NCI-H69 (cell line): ENCODE results near the gene GALNT14.

Experiments
- DNase-seq: peaks from one replicate; lab custom pipeline; 2025; lab: John Stamatoyannopoulos, UW

Gene GALNT14

DNA sequence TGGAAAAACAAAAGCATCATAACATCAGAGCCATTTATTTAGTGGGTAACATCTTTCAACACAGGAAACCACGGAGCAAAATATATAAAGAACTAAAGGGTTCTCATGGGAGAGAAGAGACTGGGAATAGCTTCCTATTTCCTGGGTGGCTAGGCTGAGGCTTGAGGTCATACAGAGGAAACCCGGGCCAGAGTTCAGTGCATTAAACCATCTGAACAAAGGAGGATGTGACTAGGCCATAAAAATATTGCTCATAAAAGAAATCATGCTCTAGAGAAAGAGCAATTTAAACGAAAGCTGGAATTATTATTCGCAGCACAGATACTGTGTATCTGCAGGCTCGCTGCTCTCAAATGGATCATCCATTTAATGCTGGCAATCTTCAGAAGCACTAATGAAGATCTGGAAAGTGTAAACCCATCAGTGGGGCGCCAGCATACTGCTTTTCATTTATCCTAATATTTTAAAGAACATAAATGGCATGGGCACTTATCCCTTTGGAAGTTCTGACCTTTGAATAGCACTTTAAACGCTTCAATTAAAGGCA, 83.3 kb downstream of the GALNT14 start:
- DNase-seq: no peak

DNA sequence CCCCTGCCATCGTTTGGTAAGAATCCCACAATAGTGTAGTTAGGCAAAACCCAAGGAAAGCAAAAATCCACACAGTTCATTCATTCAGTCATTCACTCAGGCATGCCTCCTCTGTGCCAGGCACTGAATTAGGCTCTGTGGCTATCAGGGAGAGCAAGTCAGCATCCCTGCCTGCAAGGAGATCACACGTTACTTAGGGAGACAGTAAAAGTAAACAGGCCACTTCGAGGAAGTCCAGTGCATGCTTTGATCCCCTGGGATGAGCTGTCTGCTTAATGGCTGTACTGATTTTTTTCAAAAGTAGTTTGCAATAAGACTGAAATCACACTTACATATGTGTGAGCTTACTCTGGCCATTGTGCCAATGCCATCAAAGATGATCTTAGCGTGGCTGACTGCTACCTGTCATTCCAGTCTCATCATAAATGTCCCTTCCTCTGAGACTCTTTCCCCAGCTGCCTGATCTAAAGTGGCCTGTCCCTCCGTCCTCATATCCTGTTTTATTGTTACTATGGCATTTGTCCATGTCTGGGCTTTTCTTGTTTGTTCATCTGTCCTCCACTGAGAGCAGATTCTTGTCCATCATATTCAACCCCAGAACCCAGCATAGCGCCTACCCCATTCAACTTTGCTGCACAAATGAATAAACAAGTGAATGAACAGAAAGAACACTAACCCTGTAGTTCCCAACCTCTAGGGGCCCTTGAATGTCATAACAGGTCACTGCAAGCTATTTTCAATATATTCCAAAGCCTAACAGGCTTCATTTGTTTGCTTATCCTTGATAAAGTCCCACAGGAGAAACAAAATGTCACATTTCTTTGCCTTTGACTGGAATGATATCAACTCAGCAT, 84.1 kb downstream of the GALNT14 start:
- DNase-seq: no peak

DNA sequence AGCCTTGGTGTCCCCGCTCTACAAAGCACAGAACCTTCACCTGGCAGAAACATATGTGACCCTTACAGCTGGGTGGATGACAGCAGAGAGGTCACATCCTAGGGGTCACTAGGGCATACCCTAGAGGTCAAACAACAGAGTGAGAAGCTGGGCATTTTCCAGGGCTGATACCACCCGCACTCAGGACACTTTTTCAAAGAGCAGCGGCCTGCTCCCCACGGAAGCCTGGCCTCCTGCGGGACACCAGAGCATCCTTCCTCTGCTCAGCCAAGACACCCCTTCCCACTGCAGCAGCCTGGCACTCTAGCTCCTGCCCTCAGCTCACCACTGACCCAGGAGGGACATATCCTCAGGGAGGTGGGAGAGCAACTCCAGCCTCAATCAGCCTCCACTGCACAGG, 86.0 kb downstream of the GALNT14 start:
- DNase-seq: no peak

DNA sequence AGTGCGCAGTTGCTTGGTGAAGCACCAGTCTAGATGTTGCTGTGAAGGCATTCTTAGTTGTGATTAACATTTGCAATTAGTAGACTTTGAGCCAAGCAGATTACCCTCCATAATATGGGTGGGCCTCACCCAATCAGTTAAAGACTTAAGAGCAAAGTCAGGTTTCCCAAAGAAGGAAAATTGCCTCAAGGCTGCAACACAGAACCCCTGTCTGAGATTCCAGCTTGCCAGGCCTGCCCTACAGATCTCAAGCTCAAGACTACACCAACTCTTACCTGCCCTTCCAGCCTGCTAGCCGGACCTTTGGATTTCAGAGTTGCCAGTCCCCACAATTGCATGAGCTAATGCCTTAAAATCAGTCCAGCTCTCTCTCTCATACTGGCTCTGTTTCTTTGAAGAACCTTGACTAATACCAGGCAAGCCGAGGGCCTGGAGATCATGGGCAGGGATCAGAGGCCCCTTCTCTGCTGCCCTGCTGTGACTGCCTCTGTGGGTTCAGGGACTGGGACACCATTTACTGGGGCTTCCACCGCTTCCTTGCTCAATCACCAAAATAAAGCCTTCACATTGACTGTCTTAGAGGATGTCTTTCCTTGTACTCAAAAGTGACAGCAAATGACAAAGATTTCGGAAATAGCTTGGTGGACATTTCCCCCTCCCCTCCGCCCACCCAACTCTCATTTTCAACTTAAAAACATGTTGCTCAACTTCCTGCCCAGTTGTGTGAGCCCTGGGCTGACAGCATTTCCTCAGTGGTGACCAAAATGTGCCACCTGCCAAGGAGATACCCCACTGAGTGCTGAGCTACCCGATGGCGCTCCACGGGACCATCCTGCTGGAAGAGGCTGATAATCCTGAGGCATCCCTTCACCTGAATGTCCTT, 86.7 kb downstream of the GALNT14 start:
- DNase-seq: no peak

DNA sequence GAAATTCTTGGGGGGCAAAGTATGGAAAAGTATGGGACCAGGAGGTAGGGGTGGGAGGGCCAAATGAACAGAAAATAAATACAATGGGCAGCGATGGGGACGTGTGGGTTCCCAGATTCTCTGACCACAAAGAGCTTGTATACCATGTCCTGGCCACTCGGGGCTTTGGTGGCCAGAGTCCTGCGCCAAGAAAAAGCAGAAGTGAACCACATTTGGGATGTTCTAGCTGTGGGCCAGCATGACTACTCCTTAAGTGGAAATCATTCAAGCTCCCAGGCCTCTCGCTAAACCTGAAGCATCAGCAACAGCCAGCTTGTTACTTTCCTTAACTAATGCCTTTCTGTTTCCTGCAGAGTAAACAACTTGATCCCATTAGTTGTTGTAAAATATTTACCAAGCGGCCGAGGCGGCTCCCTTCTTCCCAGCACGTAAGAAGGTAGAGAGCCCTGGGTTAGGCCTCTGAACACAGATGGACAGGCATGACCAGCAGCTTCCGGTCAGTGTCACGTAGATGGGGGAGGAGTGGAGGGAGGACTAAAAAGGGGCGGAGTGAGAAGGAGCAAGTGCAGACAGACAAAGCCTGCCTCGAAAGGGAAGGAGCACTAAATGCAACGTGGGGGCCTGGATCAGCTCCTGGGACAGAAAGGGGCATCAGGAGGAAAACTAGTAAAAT, 88.2 kb downstream of the GALNT14 start:
- DNase-seq: no peak

DNA sequence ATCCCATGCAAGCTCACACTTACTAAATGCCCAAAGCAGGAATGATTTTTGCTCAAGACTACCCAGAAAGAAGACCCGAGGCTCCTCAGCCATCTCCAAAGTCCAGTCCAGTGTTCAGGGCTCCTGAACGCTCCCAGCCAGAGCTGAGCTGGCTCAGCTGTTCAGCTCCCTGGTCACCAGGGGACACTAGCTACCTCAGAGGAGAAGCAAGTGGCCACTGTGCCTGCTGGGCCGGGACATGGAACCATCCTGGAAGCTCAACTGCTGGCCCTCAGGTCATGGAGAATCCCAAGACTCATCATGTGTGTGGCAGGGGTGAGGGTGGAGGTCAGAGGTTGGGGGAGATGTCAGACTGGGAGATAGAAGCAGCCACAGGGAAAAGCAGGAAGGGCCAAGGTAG, 89.0 kb downstream of the GALNT14 start:
- DNase-seq: no peak

DNA sequence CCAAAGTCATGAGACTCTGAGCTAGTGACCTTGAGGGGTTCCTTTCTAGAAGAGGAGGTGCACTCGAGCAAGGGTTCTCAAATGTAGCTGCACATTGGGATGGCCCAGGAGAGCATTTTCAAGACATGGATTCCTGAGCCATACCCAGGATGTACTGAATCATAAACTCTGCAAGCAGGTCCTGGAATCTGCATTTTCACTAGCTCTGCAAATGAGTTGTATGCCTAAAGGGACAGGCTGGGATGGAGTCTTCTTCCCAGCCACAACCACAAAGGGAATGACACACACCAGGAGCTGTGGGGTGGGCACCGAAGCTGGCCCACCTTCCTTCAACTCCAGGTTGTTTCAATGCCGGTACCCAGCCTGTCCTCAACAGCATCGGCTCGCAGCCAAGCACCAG, 90.6 kb downstream of the GALNT14 start:
- DNase-seq: no peak

DNA sequence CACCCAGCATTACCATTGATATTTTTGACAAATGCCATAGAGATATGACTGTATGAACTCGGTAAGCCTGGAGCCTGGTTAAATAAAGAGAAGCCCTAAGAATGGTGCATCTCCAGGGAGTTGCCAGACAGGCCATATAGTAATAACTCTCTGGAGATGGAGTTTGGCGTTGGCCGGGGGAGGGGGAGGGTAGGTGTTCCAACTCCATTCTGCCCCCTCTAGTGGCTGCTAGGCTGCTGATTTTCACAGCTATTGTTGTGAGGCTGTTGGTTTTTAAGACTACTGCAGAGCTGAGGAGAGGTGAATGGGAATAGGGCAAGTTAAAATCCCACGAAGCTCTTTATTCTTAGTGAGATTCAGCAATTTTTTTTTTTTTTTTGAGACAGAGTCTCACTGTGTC, 99.9 kb downstream of the GALNT14 start:
- no peak for DNase-seq

DNA sequence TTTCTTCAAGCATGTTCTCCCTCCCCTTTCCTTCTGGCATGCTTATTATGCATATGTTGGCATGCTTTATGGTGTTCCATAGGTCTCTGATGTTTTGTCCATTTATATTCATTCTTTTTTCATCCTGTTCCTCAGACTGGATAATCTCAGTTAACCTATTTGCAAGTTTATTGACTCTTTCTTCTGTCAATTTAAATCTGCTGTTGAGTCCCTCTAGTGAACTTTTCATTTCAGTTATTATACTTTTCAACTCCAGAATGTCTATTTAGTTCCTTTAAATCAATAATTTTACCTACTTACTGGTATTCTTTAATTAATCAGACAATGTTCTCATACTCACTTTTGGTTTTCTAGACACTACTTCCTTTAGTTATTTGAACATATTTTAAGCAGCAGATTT, 101.2 kb downstream of the GALNT14 start:
- DNase-seq: no peak

DNA sequence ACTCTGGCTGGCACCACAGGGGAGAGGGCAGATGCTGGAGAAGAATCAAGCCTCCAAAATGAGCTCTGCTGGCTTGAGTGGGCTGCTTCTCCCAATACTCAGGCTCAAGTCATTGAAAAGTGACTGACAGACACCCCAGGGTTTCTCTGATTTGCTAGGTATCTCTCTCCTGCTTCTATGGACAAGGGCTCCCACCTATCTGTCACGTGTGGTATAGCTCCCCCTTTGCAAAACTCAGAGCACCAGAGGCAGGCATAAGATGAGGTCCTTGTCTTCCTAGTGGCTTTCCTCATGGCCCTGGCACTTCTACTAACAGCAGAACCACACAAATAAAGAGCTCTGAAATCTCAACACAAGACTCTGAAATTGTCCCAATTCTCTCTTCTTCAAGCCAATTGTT, 105.2 kb downstream of the GALNT14 start:
- DNase-seq: no peak

DNA sequence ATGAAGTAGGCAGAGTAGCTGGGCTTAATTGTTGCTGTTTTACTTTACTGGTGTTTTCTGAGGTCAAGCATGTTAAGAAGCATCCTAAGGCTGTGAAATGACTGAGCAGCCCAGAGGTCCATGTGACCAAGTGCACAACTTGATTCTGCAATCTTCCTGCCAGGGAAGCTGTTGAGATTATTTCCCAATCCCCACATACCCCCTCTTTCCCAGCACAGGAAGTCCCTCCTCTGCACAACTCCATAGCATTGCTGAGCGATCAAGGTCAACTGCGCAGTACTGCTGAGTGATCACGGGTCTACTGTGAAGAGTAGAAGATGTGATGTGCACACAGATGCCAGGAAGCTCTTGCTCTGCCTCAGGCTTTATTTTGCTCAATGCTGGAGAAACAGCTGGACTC, 105.8 kb downstream of the GALNT14 start:
- no peak for DNase-seq

DNA sequence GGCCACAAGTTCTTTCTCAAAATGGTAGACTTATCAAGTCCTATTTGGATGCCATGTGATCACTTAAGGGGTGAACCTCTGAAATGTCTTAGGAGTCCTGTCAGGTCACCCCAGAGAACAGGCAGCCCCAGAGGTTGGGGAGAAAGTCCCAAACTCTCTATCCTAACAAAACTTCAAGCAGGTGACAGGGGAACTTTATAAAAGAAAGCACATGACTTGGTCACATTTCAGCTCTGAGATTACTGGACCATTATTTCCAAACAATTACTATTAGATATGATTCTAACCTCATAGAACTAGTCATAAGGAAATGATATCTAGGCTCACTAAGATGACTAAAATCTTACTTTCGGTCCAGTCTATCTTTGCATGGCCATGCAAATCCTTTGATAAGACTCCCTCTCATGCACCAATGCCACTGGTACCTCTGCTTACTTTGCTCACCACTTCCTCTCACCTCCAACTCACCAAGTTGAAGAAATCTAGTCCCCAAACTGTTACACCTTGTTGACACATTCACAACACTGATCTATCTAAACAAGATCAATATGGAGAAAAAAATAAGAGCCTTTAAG, 107.0 kb downstream of the GALNT14 start:
- DNase-seq: no peak

DNA sequence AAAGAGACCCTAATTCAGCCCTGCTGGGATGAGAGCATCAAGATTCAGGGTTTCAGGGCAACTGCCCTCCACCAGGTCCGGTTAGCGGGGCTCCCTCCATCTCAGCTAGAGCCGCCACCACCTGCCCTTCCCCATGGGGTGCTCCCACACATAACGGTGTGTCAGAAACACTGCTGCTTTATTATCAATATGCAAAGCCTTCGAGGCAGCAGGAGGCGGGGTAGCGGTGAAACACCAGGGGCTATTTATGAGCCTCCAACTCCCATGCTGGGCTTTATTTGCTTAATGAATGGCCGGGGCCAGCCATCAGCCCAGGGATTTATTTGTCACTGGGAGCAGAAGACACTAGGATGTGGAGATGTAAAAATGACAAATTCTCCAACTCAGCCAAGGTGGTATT, 109.8 kb downstream of the GALNT14 start:
- DNase-seq: peak; percentile 42

DNA sequence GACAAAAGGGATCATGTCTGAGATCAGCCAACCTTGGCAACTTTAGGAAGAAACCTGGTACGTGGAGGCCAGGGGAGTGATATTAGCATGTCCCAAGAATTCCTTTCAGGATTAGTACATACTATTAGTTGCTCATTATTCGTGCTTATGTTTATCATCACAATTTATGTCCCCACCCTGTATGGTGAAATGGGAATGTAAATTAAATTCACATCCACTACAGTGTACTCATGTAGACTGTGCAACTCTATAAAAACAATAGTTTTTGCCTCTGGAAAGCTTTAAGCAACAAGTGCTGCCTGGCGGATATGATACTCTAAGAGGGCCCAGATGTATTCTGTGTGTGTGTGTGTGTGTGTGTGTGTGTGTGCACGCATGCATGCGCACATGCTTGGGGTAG, 110.7 kb downstream of the GALNT14 start:
- DNase-seq: no peak

DNA sequence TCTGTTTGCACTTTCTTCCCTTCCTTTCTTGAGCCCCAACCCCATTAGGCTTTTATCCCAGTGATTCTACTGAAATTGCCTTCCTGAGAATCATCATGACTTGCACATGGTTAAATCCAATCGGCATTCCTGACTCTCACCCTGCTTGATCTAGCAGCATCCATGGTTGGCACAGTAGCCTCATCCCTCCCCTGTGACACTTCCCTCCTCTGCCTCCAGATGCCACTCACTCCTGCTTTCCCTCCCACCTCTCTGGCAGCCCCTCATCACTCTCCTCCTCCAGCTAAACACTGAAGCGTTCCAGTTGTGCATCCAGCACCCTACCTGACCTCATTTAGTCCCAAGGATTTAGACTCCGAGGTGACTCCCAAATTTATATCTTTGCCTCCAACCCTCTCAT, 114.7 kb downstream of the GALNT14 start:
- no peak for DNase-seq

DNA sequence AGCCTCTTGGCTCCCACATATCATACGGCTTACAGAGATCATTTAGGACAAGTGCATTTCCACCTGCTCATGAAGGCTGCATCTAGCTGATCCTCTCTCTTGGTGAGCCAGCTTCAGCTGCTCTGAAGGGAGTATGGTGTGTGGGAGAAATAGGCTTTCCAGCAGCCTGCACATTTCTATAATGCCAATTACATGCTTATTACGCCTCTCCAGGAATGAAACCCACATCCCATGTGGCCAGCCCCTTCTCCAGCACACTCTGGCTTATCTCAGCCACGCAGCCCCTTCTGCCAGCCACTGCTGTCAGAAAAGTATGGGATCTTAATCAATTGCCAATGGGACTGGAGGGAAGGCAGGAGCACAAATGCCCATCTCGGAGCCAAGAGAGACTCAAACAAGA, 117.5 kb downstream of the GALNT14 start:
- no peak for DNase-seq

DNA sequence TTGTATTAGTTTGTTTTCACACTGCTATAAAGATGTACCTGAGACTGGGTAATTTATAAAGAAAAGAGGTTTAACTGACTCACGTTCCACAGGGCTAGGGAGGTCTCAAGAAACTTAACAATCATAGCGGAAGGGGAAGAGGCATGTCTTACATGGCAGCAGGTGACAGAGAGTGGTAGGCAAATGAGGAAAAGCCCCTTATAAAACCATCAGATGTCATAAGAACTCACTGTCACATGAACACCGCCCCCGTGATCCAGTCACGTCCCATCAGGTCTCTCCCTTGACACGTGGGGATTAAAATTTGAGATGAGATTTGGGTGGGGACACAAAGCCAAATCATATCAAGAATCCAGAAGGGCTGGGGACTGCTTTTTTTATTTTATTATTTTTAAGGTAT, 120.0 kb downstream of the GALNT14 start:
- DNase-seq: no peak

DNA sequence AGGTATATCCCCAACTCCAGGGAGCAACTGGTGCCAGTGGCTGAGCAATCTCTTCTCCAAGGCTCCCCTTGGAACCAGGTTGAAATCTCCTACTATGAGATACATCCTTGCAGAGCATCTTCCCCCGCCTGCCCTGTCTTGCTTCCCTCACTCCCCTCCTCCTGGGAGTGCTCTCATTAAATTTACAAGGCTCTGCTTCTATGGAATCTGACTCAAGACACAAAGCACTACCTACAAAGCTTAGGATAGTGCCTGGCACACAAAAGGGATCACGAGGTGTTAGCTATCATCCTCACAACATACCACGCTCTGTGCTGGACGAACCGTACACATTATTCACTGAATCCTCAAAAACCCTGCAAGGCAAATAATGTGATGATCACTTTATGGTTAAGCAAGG, 121.6 kb downstream of the GALNT14 start:
- DNase-seq: no peak

DNA sequence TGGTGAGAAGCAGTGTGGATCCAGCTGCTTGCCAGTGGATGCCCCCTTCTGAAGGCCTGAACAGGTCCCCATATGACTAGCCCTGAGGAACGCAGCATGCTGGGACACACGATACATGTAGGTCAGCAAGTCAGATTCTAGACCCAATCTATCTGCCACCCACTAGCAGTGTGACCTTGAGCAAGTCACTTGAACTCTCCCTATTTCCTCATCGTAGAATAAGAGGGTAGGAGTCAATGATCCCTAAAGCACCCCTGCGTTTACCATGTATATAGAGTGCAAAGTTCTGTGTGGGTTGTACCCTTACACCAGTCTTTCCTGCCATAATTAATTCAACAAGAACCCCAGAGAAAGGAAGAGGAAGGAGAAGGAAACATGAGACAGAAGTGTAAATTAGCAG, 123.7 kb downstream of the GALNT14 start:
- no peak for DNase-seq

DNA sequence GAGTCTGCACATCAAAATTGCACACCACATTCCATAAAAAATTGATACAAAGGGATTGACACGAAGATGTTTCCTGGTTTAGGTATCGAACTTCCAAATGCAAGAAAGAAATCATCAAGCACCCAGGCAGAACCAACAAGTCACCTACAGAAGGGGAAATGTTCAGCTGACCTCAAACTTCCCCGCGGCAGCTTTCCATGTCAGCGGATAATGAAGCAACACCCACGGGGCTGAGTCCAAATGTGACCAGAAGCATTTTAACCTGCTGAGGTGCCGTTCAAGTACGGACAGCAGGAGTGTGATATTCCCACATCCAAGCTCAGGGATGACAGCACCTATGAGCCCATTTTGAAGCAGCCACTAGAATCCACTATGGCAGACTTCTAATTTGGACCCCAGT, 124.9 kb downstream of the GALNT14 start:
- no peak for DNase-seq

DNA sequence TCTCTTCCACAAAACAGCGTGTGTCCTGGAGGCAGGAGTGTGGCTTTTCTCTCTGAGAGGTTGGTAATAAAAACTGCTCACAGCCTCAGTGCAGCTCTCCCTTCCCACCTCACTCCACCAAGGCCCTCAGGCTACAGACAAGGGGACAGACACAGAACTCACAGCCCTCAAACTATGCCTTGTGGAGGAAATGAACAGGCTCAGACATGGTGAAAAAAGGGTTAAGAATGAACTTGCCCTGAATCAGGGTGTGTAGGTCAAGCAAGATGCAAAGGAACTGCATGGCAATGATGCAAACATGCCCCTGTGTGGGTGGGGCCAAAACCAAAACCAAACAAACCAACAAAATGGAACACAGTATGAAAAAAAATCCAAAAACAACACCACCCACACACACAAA, 125.8 kb downstream of the GALNT14 start:
- DNase-seq: no peak

DNA sequence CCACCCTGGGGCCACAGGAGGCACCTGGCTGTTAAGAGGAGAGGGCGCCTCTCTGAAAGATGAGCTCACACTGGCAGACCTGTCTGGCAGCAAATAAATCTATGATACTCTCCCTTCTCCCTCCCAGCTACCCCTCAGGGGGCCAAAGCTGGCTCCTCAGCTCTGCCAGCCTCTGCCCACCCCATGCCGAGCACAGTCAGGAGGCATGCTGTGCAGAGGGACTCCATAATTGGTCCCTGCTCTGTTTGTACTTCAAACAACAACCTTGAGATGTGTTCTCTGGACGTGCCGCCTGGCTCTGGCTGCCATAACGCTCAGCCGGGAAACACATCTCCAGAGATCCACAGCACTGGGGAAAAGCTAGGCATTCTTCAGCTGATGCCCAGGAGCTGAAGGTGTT, 126.7 kb downstream of the GALNT14 start:
- peak; percentile 70 for DNase-seq
